Karpas-422 (cell line): ENCODE results near the gene URB1. TPM values are rescaled to one million over a fixed set of nuclear protein-coding genes. Genes with fewer than 3 reads are reported as not detected.

Experiments used
- DNase-seq: peaks from one replicate; pipeline ENCODE4 v3.0.0-alpha.2; 2015
- H2AFZ ChIP-seq: fragments of 200-600 bp; sonication (generic); 2 replicates; pipeline ENCODE4 v1.6.1; 2014; ENCODE audit warnings: antibody characterized with exemption, low read length, mixed read lengths
- H3K27ac ChIP-seq: fragments of 200-600 bp; sonication (generic); 2 replicates; pipeline ENCODE4 v1.5.1; 2014; ENCODE audit warnings: mild to moderate bottlenecking, low read length, moderate library complexity
- H3K27me3 ChIP-seq: fragments of 200-600 bp; sonication (generic); 2 replicates; pipeline ENCODE4 v1.6.1; 2014; ENCODE audit warnings: low read length, mixed read lengths
- H3K36me3 ChIP-seq: fragments of 200-600 bp; sonication (generic); 2 replicates; pipeline ENCODE4 v1.6.1; 2014; ENCODE audit warnings: low read length, mixed read lengths; ENCODE audit not compliant: insufficient read depth
- H3K4me1 ChIP-seq: fragments of 200-600 bp; sonication (generic); 2 replicates; pipeline ENCODE4 v1.6.1; 2014; ENCODE audit warnings: mild to moderate bottlenecking, low read length, mixed read lengths
- H3K4me2 ChIP-seq: fragments of 200-600 bp; sonication (generic); 2 replicates; pipeline ENCODE4 v1.6.1; 2014; ENCODE audit warnings: low read length, low read depth, mild to moderate bottlenecking; ENCODE audit not compliant: poor library complexity, severe bottlenecking
- H3K4me3 ChIP-seq: fragments of 200-600 bp; sonication (generic); 2 replicates; pipeline ENCODE4 v1.5.1; 2014; ENCODE audit warnings: mild to moderate bottlenecking, antibody characterized with exemption, low read length, mixed read lengths
- H3K79me2 ChIP-seq: fragments of 200-600 bp; sonication (generic); 2 replicates; pipeline ENCODE4 v1.6.1; 2014; ENCODE audit warnings: mild to moderate bottlenecking, low read length, mixed read lengths
- H3K9ac ChIP-seq: fragments of 200-600 bp; sonication (generic); 2 replicates; pipeline ENCODE4 v1.6.0; 2014; ENCODE audit warnings: low read length
- H3K9me2 ChIP-seq: fragments of 200-600 bp; sonication (generic), shearing (Covaris generic); replicated peaks from 2 replicates; pipeline ENCODE4 v1.6.0; 2014; ENCODE audit warnings: mild to moderate bottlenecking, low read length, moderate library complexity; ENCODE audit not compliant: insufficient read depth
- H3K9me3 ChIP-seq: fragments of 300-700, 200-600 bp; sonication (generic); 2 replicates; pipeline ENCODE4 v1.6.1; 2014; ENCODE audit warnings: low read length, mixed read lengths
- H4K20me1 ChIP-seq: fragments of 200-600 bp; sonication (generic); 2 replicates; pipeline ENCODE4 v1.6.1; 2014; ENCODE audit warnings: mild to moderate bottlenecking, antibody characterized with exemption, low read length, low read depth; ENCODE audit not compliant: insufficient read depth
- total RNA-seq: library from RNA; depleted of rRNA; stranded (reverse); fragments of >200 nt; shearing (Covaris generic); gene quantifications from 2 replicates; pipeline ENCODE4 v1.2.3, GENCODE V29; 2014; ENCODE audit warnings: low replicate concordance

URB1 gene
- total RNA-seq, 1 experiment from 2014 or later: 12.7 TPM

DNA sequence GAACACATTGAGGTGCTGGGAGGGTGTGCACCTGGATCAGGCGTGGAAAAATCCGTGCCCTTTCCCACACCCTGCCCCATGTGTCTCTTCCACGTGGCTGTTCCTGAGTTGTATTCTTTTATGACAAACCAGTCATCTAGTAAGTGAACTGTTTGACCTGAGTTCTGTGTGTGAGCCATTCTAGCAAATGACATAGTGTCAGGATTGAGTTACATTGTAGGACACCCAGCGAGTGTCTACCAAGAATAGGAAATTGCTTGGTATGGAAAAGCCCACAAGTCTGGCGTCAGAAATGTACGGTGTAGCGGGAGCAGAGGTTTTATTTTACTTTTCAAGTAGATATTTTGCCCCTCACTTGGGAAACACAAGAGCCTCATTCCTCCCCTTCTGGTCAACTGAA, 95.4 kb downstream of the URB1 start:
- H3K36me3 ChIP-seq: peaks cover 6% of the 10 kb centered on the region; the same call in 1 of the 2 replicates
- no peaks in the 10 kb centered on the region for H3K9me2 ChIP-seq
- H3K4me3 ChIP-seq: no peak overlapping the region
- no peak for DNase-seq
- H3K27ac ChIP-seq: no peak overlapping the region
- H3K27me3 ChIP-seq: no peaks in the 10 kb centered on the region
- no peak overlapping the region for H3K9ac ChIP-seq
- no peaks in the 10 kb centered on the region for H3K4me1 ChIP-seq
- H4K20me1 ChIP-seq: no peaks in the 10 kb centered on the region
- H3K4me2 ChIP-seq: no peak overlapping the region
- no peak overlapping the region for H2AFZ ChIP-seq
- no peaks in the 10 kb centered on the region for H3K9me3 ChIP-seq
- no peaks in the 10 kb centered on the region for H3K79me2 ChIP-seq

- no peak overlapping the region for H3K27ac ChIP-seq
- no peaks in the 10 kb centered on the region for H3K27me3 ChIP-seq
- no peak overlapping the region for H3K4me3 ChIP-seq
- no peaks in the 10 kb centered on the region for H3K9me2 ChIP-seq
- no peak overlapping the region for H3K4me2 ChIP-seq
- no peaks in the 10 kb centered on the region for H3K9me3 ChIP-seq
- DNase-seq: no peak
- H3K36me3 ChIP-seq: no peaks in the 10 kb centered on the region
- H2AFZ ChIP-seq: no peak overlapping the region
- H4K20me1 ChIP-seq: no peaks in the 10 kb centered on the region
- H3K79me2 ChIP-seq: peaks cover 13% of the 10 kb centered on the region
- H3K4me1 ChIP-seq: no peaks in the 10 kb centered on the region
- no peak overlapping the region for H3K9ac ChIP-seq
Measured at GRCh38 chr21:32285476-32285875, 107.3 kb downstream of the URB1 start.

DNA sequence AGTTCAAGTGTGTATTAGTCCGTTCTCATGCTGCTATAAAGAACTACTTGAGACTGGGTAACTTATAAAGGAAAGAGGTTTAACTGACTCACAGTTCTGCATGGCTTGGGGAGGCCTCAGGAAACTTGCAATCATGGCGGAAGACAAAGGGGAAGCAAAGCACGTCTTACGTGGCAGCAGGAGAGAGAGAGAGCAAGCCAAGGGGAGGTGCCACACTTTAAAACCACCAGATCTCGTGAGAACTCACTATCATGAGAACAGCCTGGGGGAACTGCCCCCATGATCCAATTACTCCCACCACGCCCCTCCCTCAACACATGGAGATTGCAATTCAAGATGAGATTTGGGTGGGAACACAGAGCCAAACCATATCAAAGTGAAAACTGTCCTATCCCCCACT, 109.8 kb downstream of the URB1 start:
- Histone ChIP-seq H3K9me2 (no peaks in the 10 kb centered on the region), H3K4me1 (peaks cover 11% of the 10 kb centered on the region), H3K4me3 (no peak overlapping the region), H4K20me1 (no peaks in the 10 kb centered on the region), H3K27ac (no peak overlapping the region), H3K27me3 (no peaks in the 10 kb centered on the region), H3K79me2 (peaks cover 28% of the 10 kb centered on the region), H3K36me3 (no peaks in the 10 kb centered on the region), H3K9me3 (no peaks in the 10 kb centered on the region), H2AFZ (no peak overlapping the region), H3K9ac (no peak overlapping the region), H3K4me2 (no peak overlapping the region)
- DNase-seq: no peak

GRCh38 chr21:32281531-32281930, 111.3 kb downstream of the URB1 start:
- no peak overlapping the region for H3K4me3 ChIP-seq
- H3K9me3 ChIP-seq: no peaks in the 10 kb centered on the region
- no peak for DNase-seq
- no peaks in the 10 kb centered on the region for H3K27me3 ChIP-seq
- H3K27ac ChIP-seq: no peak overlapping the region
- no peaks in the 10 kb centered on the region for H4K20me1 ChIP-seq
- H3K79me2 ChIP-seq: peaks cover 41% of the 10 kb centered on the region
- H3K4me2 ChIP-seq: no peak overlapping the region
- H3K9me2 ChIP-seq: no peaks in the 10 kb centered on the region
- no peak overlapping the region for H2AFZ ChIP-seq
- no peaks in the 10 kb centered on the region for H3K36me3 ChIP-seq
- H3K9ac ChIP-seq: no peak overlapping the region
- H3K4me1 ChIP-seq: peaks cover 20% of the 10 kb centered on the region

GRCh38 chr21:32279377-32279680, 113.5 kb downstream of the URB1 start:
- Histone ChIP-seq H2AFZ (no peak overlapping the region), H3K9me2 (no peaks in the 10 kb centered on the region), H3K9ac (peak overlapping the region; percentile 84), H4K20me1 (no peaks in the 10 kb centered on the region), H3K79me2 (peaks cover 48% of the 10 kb centered on the region), H3K27ac (no peak overlapping the region), H3K4me2 (peak overlapping the region; percentile 80), H3K36me3 (0 out of 2 replicates have a peak, but pooled peaks cover 5% of the 10 kb centered on the region), H3K27me3 (no peaks in the 10 kb centered on the region), H3K4me3 (peak overlapping the region; percentile 86), H3K4me1 (peaks cover 20% of the 10 kb centered on the region), H3K9me3 (no peaks in the 10 kb centered on the region)
- no peak for DNase-seq

DNA sequence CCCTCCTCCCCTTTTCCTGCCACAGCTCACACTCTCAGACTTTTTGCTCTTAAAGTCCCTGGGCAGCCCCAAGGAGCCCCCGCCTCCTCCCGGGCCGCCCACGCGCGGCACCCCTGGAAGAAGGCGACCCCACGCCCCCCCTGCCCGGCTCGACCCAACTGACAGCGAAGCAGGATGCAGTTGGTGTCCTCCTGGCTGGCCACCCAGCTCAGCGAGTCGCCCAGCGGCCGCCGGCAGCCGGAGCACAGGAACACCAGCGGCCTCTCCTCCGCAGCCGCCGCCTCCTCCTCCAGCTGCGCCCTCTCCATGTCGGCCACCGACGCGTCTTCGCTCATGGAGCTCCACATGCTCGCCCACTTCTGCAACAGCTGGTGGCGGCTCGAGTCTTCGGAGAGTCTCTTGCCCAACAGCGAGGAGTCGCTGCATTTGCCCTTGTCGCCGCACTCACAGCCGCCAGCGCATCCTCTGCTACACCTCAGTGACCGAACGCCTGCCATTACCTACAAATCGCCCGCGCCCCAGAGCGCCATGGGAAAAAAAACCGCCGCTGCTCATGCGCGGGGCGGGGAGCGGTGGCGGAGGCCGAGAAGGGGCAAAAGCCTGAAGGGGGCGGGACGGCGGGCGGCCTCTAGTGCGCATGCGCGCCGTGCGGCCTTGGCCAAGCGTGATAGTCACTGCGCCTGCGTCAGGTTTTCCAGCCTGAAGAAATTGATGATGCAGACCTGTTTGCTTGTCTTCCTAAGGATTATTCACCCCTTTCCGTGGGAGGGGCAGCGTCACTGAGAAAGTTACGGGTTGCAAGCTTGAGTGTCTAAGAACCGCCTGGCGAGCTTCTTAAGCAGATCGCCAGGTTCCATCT, 114.1 kb downstream of the URB1 start, which contains the start of gene MIS18A:
Gene MIS18A, minus strand, starts transcription at position 532 of the 859 bp plus-strand sequence. Its CDS starts 35 bp downstream, at position 497.
- H3K9me3 ChIP-seq: no peaks in the 10 kb centered on the region
- peak within 1 kb of the TSS; percentile 80 for H3K4me2 ChIP-seq
- H2AFZ ChIP-seq: peak within 1 kb of the TSS; percentile 82; the same call in 1 of the 2 replicates
- peaks cover 20% of the 10 kb centered on the region for H3K4me1 ChIP-seq
- no peaks in the 10 kb centered on the region for H3K9me2 ChIP-seq
- H3K79me2 ChIP-seq: peaks cover 49% of the 10 kb centered on the region
- H3K4me3 ChIP-seq: peak within 1 kb of the TSS; percentile 86
- DNase-seq: peak; percentile 98
- H3K27me3 ChIP-seq: no peaks in the 10 kb centered on the region
- H3K27ac ChIP-seq: no peak within 1 kb of the TSS
- H4K20me1 ChIP-seq: no peaks in the 10 kb centered on the region
- H3K9ac ChIP-seq: peak within 1 kb of the TSS; percentile 84
- H3K36me3 ChIP-seq: 0 out of 2 replicates have a peak, but pooled peaks cover 5% of the 10 kb centered on the region

- no peaks in the 10 kb centered on the region for H3K9me3 ChIP-seq
- no peak overlapping the region for H3K27ac ChIP-seq
- peak; percentile 57 for DNase-seq
Measured at GRCh38 chr21:32278103-32278502, 114.7 kb downstream of the URB1 start.

GRCh38 chr21:32276671-32277070, 116.1 kb downstream of the URB1 start:
- Histone ChIP-seq H3K79me2 (peaks cover 65% of the 10 kb centered on the region), H4K20me1 (0 out of 2 replicates have a peak, but pooled peaks cover 6% of the 10 kb centered on the region), H3K4me3 (no peak overlapping the region), H3K9me3 (no peaks in the 10 kb centered on the region), H3K9me2 (no peaks in the 10 kb centered on the region), H2AFZ (no peak overlapping the region), H3K36me3 (peaks cover 5% of the 10 kb centered on the region; the same call in 1 of the 2 replicates), H3K4me1 (peaks cover 20% of the 10 kb centered on the region), H3K4me2 (no peak overlapping the region), H3K27ac (no peak overlapping the region), H3K27me3 (no peaks in the 10 kb centered on the region), H3K9ac (no peak overlapping the region)
- no peak for DNase-seq

More at GRCh38 chr21:32278103-32278502, 114.7 kb downstream of the URB1 start:
- H3K79me2 ChIP-seq: peaks cover 53% of the 10 kb centered on the region
- no peaks in the 10 kb centered on the region for H3K27me3 ChIP-seq
- peak overlapping the region; percentile 84 for H3K9ac ChIP-seq
- 0 out of 2 replicates have a peak overlapping the region, but pooled peaks have one; percentile 82 for H2AFZ ChIP-seq
- H4K20me1 ChIP-seq: no peaks in the 10 kb centered on the region
- H3K36me3 ChIP-seq: peaks cover 5% of the 10 kb centered on the region; the same call in 1 of the 2 replicates
- H3K9me2 ChIP-seq: no peaks in the 10 kb centered on the region
- peaks cover 20% of the 10 kb centered on the region for H3K4me1 ChIP-seq
- peak overlapping the region; percentile 80 for H3K4me2 ChIP-seq
- H3K4me3 ChIP-seq: peak overlapping the region; percentile 86
